Hypothalamus (tissue), 51 donors: Measurements from ENCODE around the gene IL19.
"Not testable (repeated sequence)": the region's sequence is repeated elsewhere in the genome, so short reads cannot be mapped to it uniquely, and the experiment has no call there.

Experiments
- DNase-seq, 51 donors: peaks; one replicate each; lab custom pipeline; 2025; lab: John Stamatoyannopoulos, UW

IL19 gene

GRCh38 chr1:206772243-206772937, 1.8 kb downstream of the IL19 start, which contains the start of gene IL10:
Gene IL10, minus strand, starts transcription at chr1:206772494. Its CDS starts 59 bp downstream, at chr1:206772435.
- DNase-seq, result peak in 9 of 51 donors; percentile 9 to 37 (median 16)

GRCh38 chr1:206774093-206774492, 3.5 kb downstream of the IL19 start:
- no peak for DNase-seq

GRCh38 chr1:206776229-206776628, 5.7 kb downstream of the IL19 start:
- no peak for DNase-seq

GRCh38 chr1:206778031-206778430, 7.5 kb downstream of the IL19 start:
- no peak for DNase-seq

GRCh38 chr1:206778911-206779310, 8.3 kb downstream of the IL19 start:
- DNase-seq, result not testable (repeated sequence)

- no peak for DNase-seq
These were observed 9.1 kb downstream of the IL19 start for GRCh38 chr1:206779638-206780037.

GRCh38 chr1:206782448-206782847, 11.9 kb downstream of the IL19 start:
- no peak for DNase-seq

- no peak for DNase-seq
These were observed 12.9 kb downstream of the IL19 start for GRCh38 chr1:206783506-206783905.

- no peak for DNase-seq
These were observed 13.9 kb downstream of the IL19 start for GRCh38 chr1:206784471-206784903.

- DNase-seq, result no peak
These were observed 14.7 kb downstream of the IL19 start for GRCh38 chr1:206785182-206785765.

GRCh38 chr1:206786212-206786886, 15.8 kb downstream of the IL19 start:
- DNase-seq, result no peak

- DNase-seq, result no peak
These were observed 17.3 kb downstream of the IL19 start for GRCh38 chr1:206787891-206788290.

- no peak for DNase-seq
These were observed 18.0 kb downstream of the IL19 start for GRCh38 chr1:206788487-206789050.

GRCh38 chr1:206790502-206791250, 20.1 kb downstream of the IL19 start:
- no peak for DNase-seq

GRCh38 chr1:206792939-206793607, 22.5 kb downstream of the IL19 start:
- no peak for DNase-seq

GRCh38 chr1:206793620-206794019, 23.0 kb downstream of the IL19 start:
- no peak for DNase-seq

GRCh38 chr1:206794294-206794908, 23.8 kb downstream of the IL19 start:
- DNase-seq, result no peak

GRCh38 chr1:206796116-206796515, 25.5 kb downstream of the IL19 start:
- DNase-seq, result no peak

- no peak for DNase-seq
These were observed 26.4 kb downstream of the IL19 start for GRCh38 chr1:206796981-206797402.
